NAMALWA (cell line): ENCODE results near the gene HOXA5.

Experiments
- DNase-seq: peaks from one replicate; pipeline ENCODE4 v3.0.0-alpha.2; 2015; ENCODE audit warnings: low spot score

HOXA5 gene

DNA sequence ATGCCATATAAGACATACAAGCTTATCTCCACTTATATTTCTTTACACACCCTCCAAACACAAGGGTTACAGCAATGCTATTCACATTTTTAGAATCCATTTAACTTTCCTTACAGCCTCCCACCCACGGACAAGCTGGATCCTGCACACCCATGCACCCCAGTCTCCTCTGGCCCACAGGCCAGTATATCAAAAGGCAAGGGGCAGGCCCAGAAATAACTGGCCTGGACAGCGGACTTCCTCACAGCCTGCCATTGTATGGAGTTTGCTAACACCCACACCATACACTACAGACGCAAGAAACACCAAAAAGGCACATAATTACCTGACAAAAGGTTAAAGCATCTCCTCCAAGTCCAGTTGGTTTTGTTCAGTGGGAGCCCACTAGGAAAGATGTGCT lies 24.9 kb downstream of the HOXA5 start:
- no peak for DNase-seq

DNA sequence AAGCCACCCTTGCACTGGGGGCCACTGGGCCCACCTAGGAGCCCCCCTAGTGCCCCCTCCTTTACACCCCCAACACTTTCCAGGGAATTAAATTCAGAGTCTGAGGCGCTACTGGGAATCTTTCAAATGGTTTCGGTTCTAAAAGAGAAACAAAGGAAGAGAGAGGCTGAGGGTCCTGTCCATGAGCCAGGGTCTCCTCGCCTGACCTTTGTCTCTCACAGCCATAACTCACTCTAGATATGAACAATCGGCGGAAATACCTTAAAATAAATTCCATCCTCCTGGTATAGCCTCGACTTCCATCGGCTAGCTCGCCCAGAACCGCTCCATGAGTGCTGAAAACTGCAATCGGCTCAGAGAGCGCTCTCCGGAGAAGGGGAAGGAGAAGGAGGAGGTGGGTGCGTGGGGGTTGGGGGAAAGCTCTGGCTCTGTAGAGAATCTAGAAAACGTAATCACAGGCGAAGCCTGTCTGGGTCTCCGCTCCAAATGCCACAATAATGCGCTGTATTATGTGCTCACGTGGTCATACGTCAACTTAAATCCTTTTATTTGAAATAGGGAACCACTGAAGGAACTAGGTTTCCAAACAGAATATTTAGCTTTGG lies 25.5 kb downstream of the HOXA5 start:
- DNase-seq: no peak

DNA sequence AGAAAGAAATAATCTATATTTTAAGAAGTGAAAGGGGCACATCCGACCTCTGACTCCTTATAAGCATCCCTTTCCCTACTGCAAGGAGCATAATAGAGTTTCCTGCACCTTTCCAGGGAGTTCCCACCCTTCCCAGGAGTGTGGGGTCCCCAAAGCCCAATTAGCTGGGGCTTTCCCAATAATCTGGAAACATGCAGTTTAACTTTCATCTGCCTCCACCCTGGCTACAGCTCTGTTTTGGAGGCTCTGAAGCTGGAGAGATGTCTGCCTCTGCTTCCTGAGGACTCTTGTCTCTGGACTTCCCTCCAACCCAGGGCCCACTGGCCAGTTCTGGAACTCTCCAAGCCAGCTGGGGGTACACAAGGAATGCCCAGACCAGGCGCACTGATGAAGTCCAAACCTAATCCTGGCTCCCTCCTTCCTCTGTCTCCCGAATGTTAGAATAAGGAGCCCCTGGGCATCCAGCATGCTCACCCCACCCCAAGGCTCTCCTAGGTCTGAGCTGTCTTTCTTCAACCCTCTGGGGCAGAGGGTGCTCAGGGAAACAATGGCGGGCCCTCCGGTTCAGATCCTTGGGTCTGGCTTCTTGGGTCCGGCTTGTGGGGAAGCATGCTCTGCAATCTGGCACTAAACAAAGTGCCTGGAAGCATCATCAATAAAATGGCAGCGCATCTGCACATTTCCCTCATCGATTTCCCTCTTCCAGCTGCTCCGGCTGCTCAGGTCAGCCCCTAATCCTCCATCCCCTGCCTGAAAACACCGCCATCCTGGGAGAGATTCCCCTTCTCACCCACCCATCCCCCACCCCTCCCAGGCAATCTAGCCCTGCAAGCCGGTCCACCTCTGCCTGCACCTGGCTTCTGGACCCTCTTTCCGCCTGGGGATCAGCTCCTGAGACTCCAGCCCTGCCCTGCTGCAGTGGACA lies 26.3 kb downstream of the HOXA5 start:
- no peak for DNase-seq

DNA sequence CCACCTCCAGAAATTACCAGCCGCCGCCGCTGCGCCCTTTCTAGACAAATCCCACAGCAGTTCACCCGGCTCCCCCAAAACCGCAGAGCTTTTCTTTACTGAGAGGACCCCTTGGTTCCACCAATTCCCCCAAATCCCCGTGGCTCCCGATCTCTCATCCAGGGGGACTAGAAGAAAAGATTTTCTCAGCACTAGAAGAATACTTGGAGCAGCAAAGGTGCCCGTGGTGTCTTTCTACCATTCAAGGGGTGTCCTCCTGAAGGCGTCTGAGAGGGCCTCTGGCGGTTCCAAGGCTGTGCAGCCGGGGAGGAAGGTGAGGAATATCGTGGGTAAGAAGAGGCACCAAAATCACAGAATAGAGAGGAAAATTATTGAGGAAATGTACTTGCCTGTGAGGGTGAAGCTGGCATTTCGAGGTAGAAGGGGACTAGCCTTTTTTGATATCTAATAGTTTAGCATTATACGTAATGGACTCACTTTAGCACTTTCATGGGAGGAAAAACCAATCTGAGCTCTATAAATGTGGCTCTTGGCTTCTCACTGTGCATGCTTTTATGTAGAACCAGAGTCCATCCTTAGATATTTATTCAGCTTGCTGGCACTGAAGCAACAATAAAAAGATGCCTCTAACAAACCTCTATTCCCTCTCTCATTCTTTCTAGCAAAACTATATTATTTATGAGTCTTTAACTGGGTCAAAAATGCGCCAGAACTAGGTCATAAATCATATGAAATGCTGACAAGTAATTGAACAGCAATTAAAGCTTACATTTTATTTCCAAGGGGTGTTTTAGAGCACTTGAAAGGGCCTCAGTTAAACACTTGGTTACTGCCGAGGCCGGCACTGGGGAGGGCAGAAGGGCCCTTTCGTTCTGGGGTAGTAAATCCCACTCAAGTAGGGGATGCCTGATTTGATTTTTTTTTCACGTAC lies 27.2 kb downstream of the HOXA5 start:
- DNase-seq: no peak

DNA sequence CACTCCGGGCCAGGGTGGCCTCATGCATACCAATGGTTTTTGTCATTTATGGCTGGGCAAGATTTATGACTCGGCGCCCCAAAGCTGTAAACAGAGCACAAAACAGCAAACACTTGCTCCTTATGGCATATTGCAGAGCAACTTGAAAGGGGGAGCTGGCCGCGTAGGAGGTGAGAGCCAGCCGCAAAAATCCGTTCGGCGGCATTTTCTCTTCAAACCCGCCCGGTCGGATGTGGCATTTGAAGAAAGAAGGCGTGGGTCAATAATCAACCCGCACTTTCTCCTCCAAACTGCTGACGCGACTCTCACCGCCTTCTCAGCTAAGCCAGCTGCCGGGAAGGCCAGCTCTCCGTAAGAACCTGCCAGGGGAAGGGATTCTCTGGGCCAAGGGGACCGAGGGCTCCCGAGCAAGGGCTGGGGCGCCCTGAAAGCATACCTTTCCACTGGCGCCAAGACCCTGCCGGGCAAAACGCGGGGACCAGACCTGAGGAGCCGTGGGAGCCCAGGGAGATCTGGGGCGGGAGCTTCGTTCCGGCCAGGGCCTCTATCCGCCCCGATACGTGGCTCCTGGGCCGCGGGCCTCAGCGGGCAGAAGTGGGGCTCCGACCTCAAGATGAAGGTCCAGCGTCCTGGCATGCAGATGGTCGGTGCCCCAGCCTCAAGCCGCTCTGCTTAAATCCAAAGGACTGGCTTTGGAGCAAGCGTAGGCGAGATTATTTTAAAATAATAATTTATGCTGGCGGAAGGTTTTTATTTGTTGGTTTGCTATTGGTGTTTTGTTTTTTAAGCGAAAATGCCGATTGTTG lies 28.1 kb downstream of the HOXA5 start:
- no peak for DNase-seq

DNA sequence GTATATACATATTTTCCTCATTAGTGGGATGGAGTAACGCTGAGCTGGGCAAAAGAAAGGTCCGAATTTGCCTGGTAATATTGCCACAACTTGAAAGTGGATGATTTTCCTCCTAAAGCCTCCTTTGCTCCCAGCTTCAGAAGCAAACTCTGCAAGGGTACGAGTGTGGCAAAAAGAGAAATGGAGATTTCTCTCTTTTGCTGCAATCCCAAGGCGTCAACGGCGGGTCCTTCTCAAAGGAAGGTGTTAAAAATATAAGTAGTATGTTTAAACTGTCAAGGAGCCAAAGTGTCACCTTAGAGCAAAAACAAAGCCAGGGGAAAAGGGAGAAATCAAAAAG lies 28.6 kb downstream of the HOXA5 start:
- no peak for DNase-seq

DNA sequence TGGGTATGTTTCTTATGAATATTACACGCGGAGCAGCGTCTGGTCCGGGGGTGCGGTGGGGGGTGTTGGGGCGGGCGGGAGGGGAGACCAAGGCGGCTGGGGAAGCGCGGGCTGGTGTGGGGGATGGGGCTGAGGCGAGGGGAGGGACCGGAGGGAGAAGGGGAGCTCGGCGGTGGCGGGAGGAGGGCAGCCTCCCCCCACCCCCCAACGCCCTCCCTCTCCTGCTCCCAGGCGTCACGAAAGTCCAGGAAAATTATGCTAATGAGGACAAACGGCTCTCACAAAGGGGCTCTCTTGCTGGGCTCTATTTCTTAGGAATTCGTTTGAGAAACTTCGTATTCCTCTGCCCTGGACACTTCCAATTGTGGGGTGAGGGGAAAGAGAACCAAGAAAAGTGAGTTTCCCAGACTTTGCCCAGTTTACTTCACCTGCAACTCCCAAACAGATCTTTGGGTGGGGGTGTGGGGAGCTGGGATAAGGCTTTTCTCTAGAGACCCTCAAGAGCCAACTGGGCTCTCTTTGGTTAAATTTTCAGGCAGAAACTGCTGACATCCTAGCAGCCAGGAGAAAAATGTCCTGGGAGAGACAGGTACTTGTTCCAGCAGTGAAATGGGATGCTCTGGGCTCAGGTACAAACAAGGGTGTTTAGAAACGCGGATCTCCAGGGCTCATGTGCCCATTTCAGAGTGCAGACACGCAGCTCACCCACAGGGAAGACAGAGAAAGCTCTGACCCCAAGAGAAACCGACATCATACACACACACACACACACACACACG lies 29.3 kb downstream of the HOXA5 start:
- no peak for DNase-seq

DNA sequence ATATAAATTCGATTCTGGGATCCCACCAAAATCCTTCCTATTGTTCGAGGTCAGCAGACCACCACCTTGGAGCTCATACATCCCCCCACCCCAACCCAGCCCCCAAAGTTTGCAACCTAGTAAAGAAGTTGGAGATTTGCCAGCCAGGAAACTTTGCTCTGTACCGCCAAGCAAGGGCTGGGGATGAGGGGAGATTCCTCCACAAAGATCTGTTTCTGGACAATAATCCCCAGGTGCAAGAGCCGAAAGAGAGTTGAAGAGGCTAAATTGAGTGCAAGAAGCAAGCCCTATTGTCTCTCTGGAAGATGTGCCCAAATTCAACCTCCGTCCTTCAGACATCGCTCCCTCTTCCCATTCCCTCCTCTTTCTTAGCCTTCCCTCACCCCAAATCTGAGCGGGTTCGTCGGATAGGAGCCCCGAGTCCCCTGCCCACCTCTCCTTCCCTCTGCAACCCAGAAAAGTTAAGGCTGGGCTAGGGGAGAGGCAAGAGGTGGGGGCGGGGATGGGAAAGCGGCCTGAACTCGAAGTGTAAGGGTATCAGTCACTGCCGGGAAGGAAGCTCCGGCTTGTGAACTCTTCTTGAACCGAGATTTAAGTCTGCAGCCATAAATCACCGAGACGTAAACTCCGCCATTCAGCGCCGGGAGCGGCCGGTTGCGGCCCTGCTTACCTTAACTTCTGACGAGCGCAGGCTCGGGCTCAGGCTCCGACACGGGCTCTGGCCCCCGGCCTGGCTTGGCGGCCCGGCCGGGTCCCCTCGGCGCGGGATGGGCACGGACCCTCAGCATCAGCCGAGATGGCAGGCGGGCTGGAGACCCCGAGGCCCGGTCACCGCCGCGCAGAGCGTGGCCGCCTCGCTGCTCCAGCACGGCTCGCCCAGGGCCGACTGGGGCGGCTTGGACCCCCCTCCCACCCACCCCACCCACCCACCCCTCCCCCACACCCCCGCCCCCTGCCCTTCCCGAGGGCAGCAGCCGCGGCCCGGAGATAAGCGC lies 30.2 kb downstream of the HOXA5 start:
- no peak for DNase-seq

DNA sequence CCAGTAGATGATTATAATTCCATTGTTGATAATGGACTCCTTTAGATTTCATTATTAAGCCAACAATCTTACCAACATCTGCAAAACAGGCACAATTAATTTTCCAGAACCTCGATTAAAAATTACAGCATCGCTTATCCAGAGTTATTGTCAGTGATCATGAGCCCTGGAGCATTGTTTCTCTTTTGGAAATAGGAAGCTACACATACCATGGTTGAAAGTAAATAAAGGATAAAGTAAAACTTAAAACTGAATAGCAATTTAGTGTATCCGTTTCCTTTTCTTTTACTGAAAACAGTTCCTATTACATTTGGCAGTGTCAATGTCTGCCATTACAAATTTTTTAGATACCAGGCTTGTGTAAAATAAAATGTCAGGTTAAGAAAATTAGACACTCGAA lies 31.1 kb downstream of the HOXA5 start:
- DNase-seq: no peak

DNA sequence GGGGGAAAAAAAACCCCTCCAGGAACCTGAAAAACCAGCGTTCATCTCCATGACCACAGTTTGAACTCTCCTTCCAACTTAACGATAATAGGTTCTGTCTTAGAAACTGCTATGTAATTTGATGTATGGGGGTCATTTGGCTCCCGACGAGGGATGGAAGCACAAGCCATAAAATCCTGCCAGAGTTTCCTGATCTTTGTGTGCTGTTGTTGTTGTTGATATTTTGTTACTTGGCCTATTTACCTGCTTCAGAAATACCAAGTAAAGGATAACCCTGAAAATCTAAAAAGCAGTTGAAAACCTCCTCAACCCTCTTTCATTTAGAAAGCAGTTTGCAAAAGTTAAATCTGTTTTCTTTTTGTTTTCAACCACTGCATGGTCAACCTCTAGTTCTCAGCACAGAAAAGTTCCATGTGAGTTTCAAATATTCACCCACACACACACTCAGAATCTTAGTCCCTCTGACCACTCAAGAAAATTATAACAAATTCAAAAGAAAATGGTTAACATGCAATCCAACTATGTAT lies 31.7 kb downstream of the HOXA5 start:
- no peak for DNase-seq

DNA sequence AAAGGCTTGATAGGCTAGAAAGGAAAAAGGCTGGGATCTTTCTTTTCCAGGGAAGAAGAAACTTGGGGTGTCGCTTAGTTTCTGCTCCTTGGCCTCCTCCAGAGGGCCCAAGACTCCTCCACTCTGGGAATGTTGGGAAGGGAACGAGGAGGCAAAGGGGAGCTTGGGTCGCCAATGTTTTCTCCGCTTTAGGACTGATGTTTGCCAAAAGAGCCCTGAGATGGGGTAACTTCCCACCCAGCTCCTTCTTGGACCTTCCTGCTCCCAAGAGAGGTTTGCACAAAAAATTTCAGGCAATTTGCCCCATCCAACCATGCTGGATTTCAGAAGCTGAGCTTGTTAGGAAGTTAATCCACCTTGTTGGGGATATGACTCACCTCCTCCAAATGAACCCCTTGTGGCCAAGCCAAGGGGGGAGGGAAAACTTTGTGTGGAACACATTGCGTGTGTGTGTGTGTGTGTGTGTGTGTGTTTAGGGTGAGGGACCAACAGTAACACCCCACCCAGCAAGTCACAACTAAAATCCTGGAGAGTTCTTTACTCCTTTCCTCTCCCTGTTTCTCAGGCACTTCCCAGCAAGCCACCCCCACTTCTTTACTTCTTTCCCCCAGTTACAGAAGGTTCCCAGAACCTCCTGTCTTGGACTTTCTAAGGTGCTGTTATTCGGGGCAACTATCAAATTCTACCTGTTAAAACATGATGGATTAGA lies 32.3 kb downstream of the HOXA5 start:
- no peak for DNase-seq

DNA sequence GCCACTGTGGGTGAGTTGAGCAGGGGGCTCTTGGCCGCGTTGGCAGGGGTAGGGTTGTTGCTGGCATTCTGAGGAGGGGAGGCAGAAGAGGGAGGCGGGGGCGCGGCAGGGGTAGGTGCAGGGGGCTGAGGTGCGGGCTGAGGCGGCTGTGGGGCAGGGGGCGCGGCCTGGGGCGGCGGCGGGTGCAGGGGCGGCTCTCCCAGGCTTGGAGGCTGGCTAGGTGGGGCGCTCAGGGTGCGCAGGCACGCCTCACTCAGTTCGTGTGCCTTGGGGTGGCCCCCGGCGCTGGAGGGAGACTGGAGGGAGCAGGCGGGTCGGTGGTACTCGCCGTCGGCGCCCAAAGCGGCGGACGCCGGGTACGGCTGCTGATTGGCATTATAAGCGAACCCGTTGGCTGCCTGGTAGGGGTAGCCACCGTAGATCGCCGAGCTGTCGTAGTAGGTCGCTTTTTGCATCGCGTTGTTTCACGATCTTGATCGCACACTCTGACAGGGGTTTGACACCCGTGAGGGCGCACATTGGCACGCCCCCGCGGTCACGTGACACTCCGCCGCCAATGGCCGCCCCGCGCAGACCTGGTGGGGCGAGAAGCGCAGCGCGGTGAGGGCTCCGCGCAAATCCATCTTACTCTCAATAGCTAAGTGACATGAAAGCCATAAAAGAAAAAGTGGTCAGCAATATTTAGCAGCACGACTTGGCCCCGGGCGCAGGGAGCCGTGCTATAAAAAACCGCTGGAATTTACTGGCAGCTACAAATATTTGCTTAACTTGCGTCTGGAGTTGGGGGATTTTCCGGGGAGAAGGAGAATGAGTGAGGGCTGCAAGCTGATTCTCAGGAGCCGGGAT lies 33.1 kb downstream of the HOXA5 start:
- DNase-seq: no peak

DNA sequence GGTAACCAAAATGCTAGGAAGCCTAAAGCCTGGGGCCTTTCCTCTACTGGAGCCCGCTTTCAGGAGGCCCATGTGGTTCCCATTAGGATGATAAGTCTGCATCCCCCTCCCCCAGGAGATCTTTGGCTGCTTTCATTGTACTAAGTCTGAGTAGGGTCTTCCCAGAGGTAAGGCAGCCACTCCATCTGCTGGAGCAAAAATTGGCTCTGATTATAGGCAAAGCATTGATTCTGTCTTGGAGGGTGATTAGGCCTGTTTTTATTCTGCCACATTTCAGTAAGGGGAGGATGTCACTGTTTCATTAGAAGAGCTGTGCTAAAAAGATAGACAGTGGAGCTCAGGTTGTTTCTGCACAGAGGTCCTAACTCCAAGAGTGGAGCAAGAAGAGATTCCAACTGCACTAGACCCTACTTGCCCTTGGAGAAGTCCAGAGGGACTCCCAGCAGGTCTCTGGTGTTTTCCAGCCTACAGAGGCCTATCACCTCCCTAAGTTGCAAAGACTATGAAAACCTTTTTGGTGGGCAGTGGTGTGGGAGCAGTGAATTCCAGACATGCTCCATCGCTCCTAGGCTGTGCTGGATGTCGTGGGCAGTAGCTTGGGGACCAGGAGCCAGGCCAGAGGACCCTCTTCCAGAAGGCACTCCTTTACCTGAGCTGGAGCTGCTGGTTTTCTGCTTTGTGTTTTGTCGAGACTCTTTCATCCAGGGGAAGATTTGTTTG lies 33.9 kb downstream of the HOXA5 start:
- no peak for DNase-seq

DNA sequence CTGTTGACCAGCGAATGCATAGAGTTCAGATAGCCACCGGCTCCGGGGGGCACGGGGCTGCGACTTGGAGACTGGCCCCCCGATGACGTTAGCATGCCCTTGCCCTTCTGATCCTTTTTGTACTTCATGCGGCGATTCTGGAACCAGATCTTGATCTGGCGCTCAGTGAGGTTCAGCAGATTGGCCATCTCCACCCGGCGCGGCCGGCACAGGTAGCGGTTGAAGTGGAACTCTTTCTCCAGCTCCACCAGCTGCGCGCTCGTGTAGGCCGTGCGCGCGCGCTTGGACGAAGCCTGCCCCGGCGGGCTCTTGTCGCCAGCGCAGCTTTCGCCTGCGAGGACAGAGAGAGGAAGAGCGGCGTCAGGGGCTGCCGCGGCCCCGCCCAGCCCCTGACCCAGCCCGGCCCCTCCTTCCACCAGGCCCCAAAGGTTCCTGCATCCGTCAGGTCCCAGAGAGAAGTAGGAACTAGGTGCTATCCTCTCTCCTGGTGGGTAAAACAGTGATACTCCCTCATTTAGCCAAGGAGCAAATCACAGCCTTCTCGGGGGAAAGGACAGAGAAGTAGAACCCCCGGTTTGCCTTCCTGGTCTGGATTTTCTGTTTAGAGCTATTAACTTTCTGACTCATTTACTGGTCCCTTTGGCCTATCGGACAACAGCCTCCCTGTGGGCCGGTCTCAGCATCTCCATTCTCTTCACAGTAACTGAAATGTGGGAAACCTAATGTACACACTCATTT lies 34.9 kb downstream of the HOXA5 start:
- no peak for DNase-seq

DNA sequence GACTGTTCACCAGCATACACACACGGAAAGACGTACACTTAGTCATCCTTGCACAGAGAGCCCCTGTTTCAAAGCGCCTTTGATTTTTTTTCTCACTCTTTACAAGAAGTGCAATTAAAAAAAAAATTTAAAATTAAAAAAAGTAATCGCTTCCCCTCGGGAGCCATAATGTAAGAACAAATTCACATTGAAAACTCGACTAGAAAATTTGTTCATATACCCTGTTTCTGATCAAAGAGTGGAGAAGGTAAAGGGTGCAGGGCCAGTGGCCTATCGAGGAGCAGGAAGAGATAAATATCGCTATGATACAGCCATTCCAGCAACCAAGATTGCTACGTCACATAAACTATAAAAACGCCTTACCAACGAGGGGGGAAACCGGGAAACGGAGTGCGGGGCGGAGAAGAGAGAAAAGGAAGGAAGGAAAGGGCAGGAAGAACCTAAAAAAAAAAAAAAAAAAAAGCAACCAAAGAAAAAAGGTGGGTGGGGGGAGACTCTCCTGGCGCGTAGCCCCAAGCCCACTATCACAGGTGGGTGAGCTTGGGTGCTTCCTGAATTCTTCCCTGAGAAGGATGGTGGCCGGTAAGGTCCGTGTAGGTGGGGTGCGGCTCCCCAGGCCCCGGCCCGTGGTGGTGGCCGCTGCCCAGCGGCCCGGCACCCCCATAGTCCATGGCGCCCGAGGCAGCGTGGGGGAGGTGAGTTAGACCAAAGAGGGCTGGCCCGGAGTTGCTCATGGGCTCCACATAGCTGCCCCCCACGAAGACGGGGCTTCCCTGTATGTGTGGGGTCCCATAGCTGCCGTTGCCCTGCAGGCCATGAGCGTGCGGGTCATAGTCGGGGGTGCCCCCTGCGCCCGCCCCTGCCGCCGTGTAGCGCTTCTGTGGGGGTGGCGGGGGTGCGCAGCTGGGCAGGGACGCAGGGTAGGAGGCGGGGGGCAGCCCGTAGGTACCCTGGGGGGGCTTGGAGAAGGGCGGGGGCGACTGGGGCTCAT lies 35.8 kb downstream of the HOXA5 start:
- no peak for DNase-seq
